Ishikawa (cell line): ENCODE data around the gene WWOX.

Experiments used
- CEBPB ChIP-seq: IDR thresholded peaks from 2 replicates; pipeline ENCODE4 v1.6.1; 2012
- CREB1 ChIP-seq: IDR thresholded peaks from 2 replicates; pipeline ENCODE4 v1.6.1; 2012; ENCODE audit warnings: low read depth
- EGR1 ChIP-seq: IDR thresholded peaks from 2 replicates; pipeline ENCODE4 v1.6.1; 2012
- EP300 ChIP-seq: IDR thresholded peaks from 2 replicates; pipeline ENCODE4 v1.6.1; 2012; ENCODE audit warnings: borderline replicate concordance
- FOXM1 ChIP-seq: IDR thresholded peaks from 2 replicates; pipeline ENCODE4 v1.6.1; 2012; ENCODE audit warnings: low read depth, borderline replicate concordance
- NFIC ChIP-seq: IDR thresholded peaks from 2 replicates; pipeline ENCODE4 v1.6.1; 2012
- RAD21 ChIP-seq: IDR thresholded peaks from 2 replicates; pipeline ENCODE4 v1.6.1; 2012; ENCODE audit warnings: low read depth
- TAF1 ChIP-seq: IDR thresholded peaks from 2 replicates; pipeline ENCODE4 v1.6.1; 2012; ENCODE audit warnings: low read depth, mild to moderate bottlenecking
- TCF12 ChIP-seq: IDR thresholded peaks from 2 replicates; pipeline ENCODE4 v1.6.1; 2012; ENCODE audit warnings: low read depth
- TEAD4 ChIP-seq: IDR thresholded peaks from 2 replicates; pipeline ENCODE4 v1.6.1; 2012
- YY1 ChIP-seq: IDR thresholded peaks from 2 replicates; pipeline ENCODE4 v1.6.1; 2012; ENCODE audit warnings: low read depth
- ZBTB7A ChIP-seq: IDR thresholded peaks from 2 replicates; pipeline ENCODE4 v1.6.1; 2012; ENCODE audit warnings: low read depth
- TF ChIP-seq, protein P1 (sequence below): IDR thresholded peaks from 2 replicates; pipeline ENCODE4 v1.6.1; 2012
- TF ChIP-seq, protein P2 (sequence below): IDR thresholded peaks from 2 replicates; pipeline ENCODE4 v1.6.1; 2012
- TF ChIP-seq, protein P3 (sequence below): IDR thresholded peaks from 2 replicates; pipeline ENCODE4 v1.6.1; 2012; ENCODE audit warnings: low read depth, mild to moderate bottlenecking

The WWOX gene

GRCh38 chr16:78715106-78715505 lies 615.7 kb downstream of the WWOX start:
- TF ChIP-seq TCF12 (no peak), CEBPB (no peak), FOXM1 (no peak), YY1 (no peak), CREB1 (no peak), TAF1 (no peak), RAD21 (no peak), EP300 (no peak), TEAD4 (no peak), EGR1 (no peak), ZBTB7A (no peak), NFIC (no peak)
- TF ChIP-seq, protein P1, sequence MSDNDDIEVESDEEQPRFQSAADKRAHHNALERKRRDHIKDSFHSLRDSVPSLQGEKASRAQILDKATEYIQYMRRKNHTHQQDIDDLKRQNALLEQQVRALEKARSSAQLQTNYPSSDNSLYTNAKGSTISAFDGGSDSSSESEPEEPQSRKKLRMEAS = no peak
- TF ChIP-seq, protein P2, sequence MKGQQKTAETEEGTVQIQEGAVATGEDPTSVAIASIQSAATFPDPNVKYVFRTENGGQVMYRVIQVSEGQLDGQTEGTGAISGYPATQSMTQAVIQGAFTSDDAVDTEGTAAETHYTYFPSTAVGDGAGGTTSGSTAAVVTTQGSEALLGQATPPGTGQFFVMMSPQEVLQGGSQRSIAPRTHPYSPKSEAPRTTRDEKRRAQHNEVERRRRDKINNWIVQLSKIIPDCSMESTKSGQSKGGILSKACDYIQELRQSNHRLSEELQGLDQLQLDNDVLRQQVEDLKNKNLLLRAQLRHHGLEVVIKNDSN = no peak
- TF ChIP-seq, protein P3, sequence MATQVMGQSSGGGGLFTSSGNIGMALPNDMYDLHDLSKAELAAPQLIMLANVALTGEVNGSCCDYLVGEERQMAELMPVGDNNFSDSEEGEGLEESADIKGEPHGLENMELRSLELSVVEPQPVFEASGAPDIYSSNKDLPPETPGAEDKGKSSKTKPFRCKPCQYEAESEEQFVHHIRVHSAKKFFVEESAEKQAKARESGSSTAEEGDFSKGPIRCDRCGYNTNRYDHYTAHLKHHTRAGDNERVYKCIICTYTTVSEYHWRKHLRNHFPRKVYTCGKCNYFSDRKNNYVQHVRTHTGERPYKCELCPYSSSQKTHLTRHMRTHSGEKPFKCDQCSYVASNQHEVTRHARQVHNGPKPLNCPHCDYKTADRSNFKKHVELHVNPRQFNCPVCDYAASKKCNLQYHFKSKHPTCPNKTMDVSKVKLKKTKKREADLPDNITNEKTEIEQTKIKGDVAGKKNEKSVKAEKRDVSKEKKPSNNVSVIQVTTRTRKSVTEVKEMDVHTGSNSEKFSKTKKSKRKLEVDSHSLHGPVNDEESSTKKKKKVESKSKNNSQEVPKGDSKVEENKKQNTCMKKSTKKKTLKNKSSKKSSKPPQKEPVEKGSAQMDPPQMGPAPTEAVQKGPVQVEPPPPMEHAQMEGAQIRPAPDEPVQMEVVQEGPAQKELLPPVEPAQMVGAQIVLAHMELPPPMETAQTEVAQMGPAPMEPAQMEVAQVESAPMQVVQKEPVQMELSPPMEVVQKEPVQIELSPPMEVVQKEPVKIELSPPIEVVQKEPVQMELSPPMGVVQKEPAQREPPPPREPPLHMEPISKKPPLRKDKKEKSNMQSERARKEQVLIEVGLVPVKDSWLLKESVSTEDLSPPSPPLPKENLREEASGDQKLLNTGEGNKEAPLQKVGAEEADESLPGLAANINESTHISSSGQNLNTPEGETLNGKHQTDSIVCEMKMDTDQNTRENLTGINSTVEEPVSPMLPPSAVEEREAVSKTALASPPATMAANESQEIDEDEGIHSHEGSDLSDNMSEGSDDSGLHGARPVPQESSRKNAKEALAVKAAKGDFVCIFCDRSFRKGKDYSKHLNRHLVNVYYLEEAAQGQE = no peak

DNA sequence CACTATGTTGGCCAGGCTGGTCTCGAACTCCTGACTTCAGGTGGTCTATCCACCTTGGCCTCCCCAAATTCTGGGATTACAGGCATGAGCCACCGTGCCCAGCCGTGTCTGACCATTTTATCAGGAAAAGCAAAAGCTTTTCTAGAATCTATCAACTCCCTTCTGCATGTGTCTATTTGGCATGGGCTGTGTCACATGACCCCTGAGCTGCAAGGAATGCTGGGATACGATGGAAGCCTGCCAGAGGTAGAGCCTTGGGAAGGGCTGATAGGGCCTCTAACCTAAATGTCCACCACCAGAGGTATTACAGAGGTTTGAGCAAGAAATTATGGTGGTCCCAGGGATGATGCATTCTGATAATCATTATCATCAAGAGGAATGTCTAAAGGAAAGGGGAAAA lies 616.2 kb downstream of the WWOX start:
- TF ChIP-seq, protein P3 = no peak
- TF ChIP-seq NFIC = no peak
- no peak for TF ChIP-seq EGR1
- no peak for TF ChIP-seq TAF1
- TF ChIP-seq, protein P2 = no peak
- TF ChIP-seq TEAD4 = no peak

DNA sequence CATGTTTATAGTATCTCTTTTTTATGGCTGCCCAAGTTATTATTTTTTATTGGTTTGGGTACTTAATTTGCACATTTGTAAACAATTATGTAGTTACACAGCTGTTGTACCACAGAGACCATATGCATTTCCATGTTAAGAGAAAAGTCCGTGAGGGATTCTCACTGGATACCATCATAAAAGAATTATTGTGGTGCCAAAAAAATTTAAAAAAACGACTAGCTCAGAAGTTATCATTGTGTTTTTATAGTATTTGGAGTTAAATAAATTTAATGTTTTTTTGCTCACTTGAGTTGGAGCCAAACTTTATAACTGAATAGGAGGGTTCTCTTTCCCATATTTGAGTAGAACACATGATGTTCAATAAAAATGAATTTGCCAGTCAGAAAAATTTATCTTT lies 618.7 kb downstream of the WWOX start:
- TF ChIP-seq, protein P2 = no peak
- TF ChIP-seq EP300 (no peak), TEAD4 (no peak), CREB1 (no peak), RAD21 (no peak), TCF12 (no peak), EGR1 (no peak)
- TF ChIP-seq, protein P1 = no peak
- TF ChIP-seq, protein P3 = no peak

DNA sequence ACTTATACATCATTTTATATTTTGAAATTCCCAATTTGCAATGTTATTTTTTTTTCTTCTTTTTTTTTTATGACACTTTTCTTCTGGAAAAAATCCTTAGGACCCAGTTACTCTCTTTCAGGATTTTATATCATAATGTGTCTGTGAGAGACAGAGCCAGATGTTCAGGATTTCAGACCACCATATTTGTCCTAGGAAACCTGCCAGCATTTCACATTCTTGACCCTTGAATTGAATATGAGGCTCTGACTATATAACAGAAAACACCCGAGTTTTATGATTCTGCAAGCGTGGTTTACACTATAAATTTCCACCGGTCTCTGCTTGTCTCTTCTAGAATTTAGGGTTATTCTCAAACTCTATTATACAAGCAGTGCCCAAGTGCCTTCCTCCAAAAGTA lies 621.0 kb downstream of the WWOX start:
- TF ChIP-seq YY1 (no peak), RAD21 (no peak), ZBTB7A (no peak), TCF12 (no peak), TEAD4 (no peak), CREB1 (no peak), EGR1 (no peak), NFIC (no peak)
- TF ChIP-seq, protein P1 = no peak
- TF ChIP-seq, protein P3 = no peak
